Left lobe of liver (tissue), 2 donors: ENCODE measurements around the gene TESK2. TPM values are rescaled to one million over a fixed set of nuclear protein-coding genes. Genes with fewer than 3 reads are reported as not detected.
"Not testable (repeated sequence)": the region's sequence is repeated elsewhere in the genome, so short reads cannot be mapped to it uniquely, and the experiment has no call there.

ENCODE experiments used
- ATAC-seq: fragments of 200-7000 bp; cut with Tn5 transposase; one replicate; pipeline ENCODE4 v1.9.1; 2020; ENCODE audit warnings: mild to moderate bottlenecking, moderate library complexity
- DNase-seq: peaks from one replicate; pipeline ENCODE4 v3.0.0-alpha.2; 2020; ENCODE audit warnings: low spot score
- total RNA-seq: library from RNA; stranded (reverse); gene quantifications from one replicate; pipeline ENCODE4 v1.2.1, GENCODE V29; 2021
- donor health status: DM: no; HTN: no; CAD: no; lungs with moderate emphysema.
- donor health status: DM: no; HTN: yes; CAD: no.

Gene TESK2
- total RNA-seq, 1 donor from 2014 or later, result 7.0 TPM

DNA sequence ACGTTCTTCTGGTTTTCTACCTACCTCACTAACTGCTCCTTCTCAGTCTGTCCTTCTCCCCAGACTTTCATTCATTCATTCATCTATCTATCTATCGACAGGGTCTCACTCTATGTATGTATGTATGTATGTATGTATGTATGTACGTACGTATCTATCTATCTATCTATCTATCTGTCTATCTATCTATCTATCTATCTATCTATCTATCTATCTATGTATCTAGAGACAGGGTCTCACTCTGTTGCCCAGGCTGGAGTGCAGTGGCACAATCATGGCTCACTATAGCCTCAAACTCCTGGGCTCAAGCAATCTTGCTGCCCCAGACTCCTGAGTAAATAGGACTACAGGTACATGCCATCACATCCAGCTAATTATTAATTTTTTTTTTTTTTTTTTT is 106.8 kb downstream of the TESK2 start:
- ATAC-seq, DNase-seq: not testable (repeated sequence)

- DNase-seq, result no peak
Measured at GRCh38 chr1:45383191-45383590, 107.8 kb downstream of the TESK2 start.

GRCh38 chr1:45381243-45381642 is 109.7 kb downstream of the TESK2 start:
- DNase-seq (no peak), ATAC-seq (no peak)

More at GRCh38 chr1:45383191-45383590, 107.8 kb downstream of the TESK2 start:
- no peak for ATAC-seq

DNA sequence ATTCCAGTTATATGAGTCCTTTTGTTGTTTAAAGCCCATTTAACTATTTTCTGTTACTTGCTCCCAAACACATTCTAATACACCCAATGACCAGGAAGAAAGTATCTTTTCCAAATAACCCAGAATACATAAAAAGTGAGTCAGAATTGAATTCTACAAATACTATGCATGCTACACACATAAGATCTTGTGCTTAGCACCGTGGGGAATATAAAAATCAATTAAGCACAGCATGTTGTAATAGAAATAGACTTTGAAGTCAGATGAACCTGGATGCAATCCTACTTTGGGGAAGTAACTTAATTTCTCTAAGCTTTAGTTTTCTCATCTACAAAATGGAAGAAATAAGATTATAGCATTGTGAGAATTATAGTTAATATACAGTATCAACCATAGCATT is 110.2 kb downstream of the TESK2 start:
- DNase-seq, result no peak
- ATAC-seq, result peak; percentile 34

DNA sequence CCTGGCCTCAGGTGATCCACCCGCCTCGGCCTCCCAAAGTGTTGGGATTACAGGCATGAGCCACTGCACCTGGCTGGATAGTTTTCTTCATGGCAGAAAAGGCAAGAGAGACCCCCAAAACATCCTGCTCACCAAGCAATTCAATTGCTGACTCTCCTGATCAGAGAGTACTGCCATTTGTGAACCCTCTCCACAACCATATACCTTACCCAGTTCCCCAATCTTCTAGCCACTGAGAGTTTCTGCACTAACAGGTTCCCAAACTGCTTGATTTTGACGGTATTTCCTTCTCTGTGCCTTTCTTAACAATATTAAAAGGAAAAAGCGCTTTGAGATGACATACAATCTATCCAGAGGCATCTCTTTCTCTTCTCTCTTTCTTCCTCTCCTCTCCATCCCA is 110.8 kb downstream of the TESK2 start:
- ATAC-seq (no peak), DNase-seq (no peak)

- ATAC-seq (no peak), DNase-seq (no peak)
Measured at GRCh38 chr1:45379524-45379923, 111.4 kb downstream of the TESK2 start.

GRCh38 chr1:45378184-45378583 is 112.8 kb downstream of the TESK2 start:
- no peak for DNase-seq
- no peak for ATAC-seq

DNA sequence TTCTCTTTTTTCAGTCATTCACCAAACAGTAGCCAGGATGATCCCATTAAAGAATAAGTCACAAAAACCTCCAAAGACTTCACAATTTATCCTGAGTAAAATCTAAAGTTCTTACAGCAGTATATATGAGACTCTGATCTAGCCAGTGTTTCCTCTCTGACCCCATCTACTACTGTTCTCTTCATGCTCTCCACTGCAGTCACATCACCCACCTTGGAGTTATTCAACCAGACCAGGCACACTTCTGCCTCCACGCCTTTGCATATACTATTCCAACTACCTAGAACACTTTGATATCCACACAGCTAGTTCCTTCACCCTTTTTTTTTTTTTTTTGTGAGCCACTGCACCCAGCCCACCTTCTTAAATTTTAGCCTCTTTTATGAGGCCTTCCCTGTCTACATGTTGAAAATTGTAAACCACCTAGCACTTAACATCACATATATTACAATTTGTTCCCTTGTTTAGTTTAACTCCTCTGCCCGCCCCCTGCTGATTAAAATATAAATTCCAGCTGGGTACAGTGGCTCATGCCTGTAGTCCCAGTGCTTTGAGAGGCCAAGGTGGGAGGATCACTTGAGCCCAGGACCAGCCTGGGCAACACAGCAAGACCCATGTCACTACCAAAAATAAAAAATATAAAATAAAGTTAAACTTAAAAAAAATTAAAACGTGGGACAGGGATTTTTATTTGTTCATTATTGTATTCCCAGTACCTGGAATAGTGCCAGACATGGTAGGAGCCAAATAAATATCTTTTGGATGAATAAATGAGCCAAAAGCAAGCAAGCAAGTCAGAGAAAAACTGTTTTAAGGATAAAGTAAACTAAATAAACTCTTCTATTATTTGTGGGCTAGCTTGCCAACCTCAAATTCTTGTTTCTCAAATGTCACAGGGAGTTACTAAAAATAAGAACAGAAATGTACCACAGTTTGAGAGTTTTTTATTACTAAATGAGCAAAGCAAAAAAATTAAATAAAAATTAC is 115.6 kb downstream of the TESK2 start:
- no peak for ATAC-seq
- DNase-seq, result no peak

GRCh38 chr1:45373573-45373972 is 117.4 kb downstream of the TESK2 start:
- no peak for DNase-seq
- no peak for ATAC-seq

DNA sequence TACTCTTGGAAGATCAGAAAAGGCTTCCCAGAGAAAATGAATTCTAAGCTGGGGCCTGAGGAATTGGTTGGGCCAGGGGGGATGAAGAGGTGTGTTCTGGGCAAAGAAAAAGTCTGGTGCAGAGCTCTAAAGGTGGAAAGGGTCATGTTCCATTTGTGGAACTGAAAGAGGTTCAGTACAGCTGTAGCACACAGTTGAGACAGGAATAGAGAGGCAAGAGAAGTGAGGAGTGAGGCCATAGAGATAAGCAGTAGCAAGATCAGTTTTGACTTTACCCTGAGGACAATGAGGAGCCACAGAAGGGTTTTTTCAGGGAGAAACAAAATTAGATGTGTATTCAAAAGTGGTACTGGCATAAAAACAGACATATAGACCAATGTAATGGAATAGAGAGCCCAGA is 120.4 kb downstream of the TESK2 start:
- no peak for DNase-seq
- ATAC-seq, result no peak

GRCh38 chr1:45365051-45365450 is 125.9 kb downstream of the TESK2 start:
- ATAC-seq (no peak), DNase-seq (no peak)

- no peak for DNase-seq
- no peak for ATAC-seq
Measured at GRCh38 chr1:45364294-45364693, 126.7 kb downstream of the TESK2 start.

- peak; percentile 93 for ATAC-seq
- peak; percentile 59 for DNase-seq
Measured at GRCh38 chr1:45360981-45361380, 130.0 kb downstream of the TESK2 start.

GRCh38 chr1:45359882-45360513 is 131.0 kb downstream of the TESK2 start:
- ATAC-seq (peak; percentile 82), DNase-seq (peak; percentile 60)

- ATAC-seq (no peak), DNase-seq (no peak)
Measured at GRCh38 chr1:45356186-45356585, 134.8 kb downstream of the TESK2 start.

DNA sequence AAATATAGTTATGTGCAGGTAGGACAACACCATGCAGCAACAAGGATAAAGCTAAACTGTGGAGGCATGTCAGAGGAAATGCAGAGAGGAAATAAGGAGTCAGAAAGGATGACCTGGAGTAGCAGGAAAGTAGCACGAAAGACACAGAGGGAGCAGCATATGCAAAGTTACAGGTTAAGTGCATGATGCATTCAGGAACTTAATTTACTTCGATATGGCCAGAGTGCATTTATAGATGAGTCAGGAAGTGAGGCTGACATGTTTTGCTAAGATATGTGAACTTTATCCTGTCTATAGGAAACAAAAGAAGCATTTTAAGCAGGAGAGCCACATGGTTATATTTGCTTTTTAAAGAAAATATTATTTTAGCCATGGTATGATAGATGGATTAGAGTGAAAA is 135.3 kb downstream of the TESK2 start:
- ATAC-seq (no peak), DNase-seq (no peak)

GRCh38 chr1:45354838-45355237 is 136.1 kb downstream of the TESK2 start:
- ATAC-seq, result no peak
- no peak for DNase-seq

DNA sequence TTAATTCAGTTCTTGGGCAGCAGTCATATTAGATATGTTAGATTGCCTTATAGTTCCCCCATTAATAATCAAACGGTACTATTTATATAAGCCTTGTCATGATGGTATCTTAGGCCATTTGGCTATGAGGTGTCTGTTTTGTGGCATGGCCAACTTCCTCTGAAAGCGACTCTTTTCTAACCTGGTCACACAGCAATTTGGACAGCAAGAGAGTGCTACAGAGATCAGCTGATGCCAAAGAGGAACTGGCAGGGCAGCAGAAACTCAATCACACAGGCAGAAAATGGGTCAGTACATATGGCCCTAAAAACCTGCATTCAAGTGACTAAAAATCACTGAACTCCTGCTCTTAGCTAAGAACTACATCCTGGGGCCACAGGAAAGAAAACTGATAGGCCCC is 137.3 kb downstream of the TESK2 start:
- no peak for ATAC-seq
- DNase-seq, result no peak

DNA sequence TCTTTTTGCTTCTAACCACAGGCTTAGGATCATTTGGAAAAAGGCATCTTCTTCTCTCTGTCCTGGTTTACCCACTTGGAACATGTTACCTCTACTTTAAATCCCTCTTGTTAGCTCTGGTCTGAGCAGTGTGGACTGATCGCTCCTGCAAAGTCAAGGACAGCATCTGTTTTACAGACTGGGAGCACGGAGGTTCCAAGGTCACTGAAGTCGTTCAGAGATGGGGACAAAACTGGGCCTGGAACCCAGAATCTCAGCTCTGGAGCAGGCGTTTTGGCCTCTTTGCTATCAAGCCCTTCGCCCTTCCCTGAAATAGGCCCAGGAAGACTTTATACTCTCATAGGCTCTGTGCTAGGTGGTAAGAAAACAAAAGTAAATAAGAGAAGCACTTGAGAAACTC is 139.5 kb downstream of the TESK2 start:
- DNase-seq (no peak), ATAC-seq (no peak)

DNA sequence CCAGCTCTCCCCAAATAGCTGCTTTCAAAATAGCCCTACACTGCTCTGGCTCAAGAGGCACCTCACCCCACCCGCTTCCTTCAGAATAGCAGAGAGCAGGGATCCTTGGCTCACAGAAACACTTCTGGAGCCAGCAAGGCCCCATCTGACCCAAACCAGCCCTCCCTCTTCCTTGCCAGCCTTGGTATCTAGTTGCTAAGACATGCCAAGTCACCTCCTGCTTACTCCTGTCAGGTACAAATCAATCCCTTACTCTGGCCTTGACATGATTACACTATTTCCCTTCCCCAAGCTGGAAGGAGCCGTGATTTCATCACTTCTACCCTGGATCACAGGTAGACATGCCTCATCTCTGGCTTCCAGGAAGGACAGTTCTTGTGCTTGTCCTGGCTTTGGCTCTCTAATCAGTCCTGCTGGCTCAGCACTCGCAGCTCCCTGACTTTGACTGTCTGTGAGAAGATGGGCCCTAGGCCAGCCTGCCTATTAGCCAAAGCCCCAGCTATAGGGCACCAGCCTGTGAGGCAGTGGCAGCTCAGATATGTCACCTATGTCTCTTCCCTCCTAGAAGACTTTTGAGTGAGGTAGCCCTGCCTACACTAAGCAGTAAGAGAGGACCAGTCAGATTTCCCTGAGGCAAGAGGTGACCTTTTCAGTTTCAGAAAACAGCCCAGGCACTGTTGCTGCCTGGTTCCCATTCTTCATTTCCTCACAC is 141.8 kb downstream of the TESK2 start:
- ATAC-seq, result peak; percentile 94
- DNase-seq, result peak; percentile 72

DNA sequence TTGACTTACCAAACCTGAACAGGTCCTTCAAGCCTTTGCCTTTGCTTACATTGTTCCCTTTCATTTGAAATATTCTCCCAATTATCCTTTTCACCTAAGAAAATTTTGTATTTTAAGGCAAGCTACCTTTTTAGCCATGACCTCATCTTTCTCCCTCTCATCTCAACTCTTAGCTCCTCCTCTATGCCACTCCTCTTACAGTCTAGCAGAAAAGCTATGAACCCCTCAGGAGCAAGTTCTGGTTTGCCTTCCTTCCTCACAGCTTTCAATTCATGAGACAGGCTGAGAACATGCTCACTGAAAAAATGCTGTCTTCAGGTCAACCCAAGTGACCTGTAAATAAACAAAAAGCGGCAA is 142.4 kb downstream of the TESK2 start:
- ATAC-seq (no peak), DNase-seq (no peak)

DNA sequence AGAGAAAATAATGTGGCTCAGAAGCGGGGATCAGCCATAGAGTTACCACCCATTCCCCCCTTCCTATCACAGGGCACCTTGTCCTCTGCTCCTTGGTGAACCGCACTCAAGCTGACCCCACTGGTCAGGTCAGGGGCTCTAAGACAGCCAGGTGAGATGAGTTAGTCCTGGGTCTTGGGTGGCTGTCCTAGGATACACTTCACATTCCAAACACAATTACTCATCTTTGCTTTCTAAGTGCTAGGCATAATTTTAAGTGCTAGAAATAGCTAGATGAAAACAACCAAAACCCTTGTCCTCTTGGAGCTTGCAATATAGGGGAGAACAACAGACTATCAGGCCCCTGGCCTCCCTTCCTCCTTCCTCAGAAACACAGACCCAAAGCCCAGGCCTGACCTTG is 142.9 kb downstream of the TESK2 start:
- DNase-seq (no peak), ATAC-seq (no peak)
